Measurements from ENCODE around the gene HECTD1.
"Not testable (repeated sequence)": the region's sequence is repeated elsewhere in the genome, so short reads cannot be mapped to it uniquely, and the experiment has no call there.

Gene HECTD1

DNA sequence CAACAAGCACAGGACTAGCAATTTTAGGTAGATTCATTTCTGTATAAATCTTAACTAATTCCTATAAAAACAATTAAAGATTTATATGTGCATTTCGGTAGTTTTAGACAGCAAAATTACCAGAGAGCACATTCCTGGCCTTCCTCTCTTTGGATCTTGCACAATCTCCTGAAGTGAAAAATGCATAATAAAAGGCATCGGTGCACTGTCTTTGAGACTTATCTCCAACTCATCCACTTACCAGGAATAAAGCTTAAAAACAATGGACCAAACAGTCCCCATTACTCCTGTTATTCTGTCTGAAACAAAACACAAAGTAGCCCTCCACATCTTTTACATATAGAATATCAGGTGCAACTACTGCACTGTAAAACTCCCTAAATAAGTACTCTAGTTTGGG is 69.3 kb downstream of the HECTD1 start:
- DNase-seq = no peak

DNA sequence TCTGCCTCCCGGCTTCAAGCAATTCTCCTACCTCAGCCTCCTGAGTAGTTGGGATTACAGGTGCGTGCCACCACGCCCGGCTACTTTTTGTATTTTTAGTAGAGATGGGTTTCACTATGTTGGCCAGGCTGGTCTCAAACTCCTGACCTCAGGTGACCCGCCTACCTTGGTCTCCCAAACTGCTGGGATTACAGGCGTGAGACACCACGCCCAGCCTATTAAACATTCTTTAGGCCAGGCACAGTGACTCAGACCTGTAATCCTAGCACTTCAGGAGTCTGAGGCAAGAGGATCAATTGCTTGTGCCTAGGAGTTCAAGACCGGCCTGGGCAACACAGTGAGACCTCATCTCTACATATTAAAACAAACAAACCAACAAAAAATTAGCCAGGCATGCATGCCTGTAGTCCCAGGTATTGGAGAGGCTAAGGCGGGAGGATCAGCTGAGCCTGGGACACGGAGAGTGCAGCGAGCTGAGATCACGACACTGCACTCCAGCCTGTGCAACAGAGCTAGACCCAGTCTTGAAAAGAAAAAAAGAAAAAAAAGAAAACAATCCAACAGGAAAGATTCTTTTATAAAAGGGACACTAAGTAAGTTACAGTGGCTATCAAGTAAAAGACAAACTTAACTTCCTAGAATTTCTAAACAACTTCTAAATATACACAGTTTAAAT is 70.2 kb downstream of the HECTD1 start:
- DNase-seq = no peak

DNA sequence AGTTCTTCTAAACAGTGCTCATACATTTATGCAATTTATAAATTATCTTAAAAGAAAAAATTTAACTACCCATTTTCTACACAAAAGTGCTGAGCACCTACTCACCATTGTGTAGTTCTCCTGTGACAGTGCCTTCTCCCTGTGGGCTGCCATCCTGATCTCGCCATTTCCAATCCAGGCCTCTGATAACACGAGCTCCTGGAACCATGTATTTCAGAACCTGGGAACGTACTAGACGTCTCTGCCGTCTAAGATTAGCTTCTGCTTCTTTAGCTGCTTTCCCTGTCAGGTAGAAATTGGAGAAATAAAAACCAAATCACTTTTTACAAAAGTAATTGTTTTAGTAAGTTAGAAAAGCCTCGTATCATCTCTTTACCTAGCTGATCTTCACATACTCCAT is 74.5 kb downstream of the HECTD1 start:
- no peak for DNase-seq

DNA sequence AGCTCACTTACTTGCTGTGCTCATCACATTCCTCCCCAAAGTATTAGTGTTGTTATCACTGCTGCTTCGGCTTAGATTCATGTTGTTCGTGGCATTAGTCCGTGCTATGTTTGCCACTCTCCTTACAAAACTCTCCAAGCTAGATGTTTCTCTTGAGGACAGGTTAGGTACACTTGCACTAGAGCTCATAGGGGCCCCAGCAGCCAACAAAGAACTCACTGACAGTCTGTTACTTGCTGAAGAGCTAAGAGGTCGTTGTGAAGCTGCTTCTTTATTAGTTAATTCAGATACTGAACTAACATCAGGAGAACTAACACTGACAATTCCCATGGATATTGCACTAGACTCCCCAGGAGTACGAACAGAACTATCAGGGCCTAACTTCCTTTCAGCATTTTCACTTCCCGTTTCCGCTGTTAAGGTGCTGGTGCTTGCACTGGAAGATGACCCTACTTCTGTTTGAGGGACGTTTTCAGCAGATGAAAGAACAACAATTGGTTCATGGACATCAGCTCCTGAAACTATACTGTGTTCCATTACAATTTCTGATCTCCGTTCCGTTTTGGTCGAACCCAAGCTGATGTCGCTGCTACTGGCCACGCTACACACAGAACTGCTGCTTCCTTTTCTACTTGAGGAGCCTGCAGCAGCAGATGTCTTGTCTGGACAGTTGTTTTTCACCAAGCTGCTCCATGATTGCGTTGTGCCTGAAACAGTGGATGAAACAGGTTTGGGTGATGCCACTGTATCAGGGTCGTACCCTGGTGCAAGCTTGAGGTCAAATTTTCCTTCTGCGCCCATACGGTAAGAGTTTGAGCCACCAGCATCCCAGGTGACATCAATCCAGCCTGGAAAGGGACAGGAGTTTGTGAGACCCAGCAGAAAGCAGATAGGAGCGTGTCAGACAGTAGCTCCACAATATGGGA is 78.7 kb downstream of the HECTD1 start:
- DNase-seq = no peak

DNA sequence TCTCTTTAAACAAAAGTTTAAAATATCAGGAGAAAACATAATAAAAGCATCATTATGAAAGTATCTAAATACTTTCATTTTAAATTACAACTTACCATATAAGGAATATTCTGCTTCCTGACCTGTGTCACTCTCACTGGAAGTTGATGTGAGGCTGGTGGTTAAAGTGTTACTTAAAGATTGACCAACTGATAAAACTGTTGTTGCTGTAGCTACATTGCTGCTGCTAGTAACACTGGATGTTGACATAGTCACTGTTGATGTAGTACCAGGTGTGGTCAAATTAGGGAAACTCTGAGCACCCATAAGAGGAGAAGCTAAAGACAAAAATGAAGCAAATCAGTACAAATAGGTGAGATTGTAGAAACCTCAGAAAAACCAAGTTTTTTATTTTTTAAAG is 79.9 kb downstream of the HECTD1 start:
- DNase-seq = no peak

DNA sequence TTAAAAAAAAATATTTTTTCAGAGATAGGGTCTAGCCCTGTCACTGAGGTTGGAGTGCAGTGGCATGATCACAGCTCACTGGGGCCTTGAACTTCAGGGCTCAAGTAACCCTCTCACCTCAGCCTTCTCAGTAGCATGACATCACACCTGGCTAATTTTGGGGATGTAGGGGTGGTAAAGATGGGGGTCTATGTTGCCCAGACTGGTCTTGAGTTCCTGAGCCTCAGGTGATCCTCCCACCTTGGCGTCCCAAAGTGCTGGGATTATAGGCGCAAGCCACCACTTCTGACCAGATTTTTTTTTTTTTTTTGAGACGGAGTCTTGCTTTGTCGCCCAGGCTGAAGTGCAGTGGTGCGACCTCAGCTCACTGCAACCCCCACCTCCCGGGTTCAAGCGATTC is 80.9 kb downstream of the HECTD1 start:
- DNase-seq = no peak

DNA sequence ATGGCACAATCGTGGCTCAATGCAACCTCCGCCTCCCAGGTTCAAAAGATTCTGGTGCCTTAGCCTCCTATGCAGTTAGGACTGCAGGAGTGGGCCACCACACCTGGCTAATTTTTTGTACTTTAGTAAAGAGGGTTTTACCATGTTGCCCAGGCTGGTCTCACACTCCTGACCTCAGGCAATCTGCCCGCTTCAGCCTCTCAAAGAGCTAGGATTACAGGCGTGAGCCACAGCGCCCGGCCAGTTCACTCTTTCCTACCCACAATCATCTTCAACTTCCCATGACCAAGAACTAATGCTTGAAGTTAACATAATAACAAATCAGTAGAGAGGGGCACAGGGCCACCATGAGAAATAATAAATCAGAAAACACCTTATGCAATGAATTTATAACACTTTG is 82.4 kb downstream of the HECTD1 start:
- DNase-seq = no peak

DNA sequence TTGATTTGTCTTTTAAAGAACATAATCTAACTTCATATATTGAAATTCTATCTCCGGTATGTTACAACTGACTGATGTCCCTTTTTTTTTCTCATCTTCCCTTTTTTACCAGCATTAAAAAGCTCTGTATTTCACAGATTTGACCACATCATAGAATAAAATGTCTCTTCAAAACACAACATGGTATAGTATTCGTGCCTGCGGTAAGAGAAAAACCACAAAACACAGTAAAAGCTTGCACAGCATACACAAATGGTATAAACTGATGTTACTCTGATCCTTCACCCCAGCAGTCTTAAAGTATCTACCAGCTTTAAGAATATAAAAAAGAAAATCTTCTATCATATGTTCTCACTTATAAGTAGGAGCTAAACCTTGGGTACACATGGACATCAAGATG is 83.4 kb downstream of the HECTD1 start:
- DNase-seq = no peak

DNA sequence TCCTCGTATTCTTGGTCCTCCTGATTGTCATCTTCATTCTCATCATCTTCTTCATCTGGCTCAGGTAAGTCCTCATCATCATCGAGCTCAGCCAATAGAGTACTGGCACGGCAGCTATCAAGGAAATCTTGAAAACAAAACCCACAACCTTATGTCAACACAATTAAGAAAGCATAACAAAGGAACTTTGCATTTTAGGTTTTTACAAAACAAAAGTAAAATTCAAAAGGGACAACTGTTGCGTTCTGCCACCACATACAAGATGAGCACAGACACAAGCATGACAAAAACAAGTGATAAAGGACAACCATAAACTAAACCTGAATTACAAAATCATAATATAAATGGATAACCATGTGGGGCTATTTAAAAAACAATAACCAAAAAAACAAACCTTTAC is 84.7 kb downstream of the HECTD1 start:
- DNase-seq = no peak

DNA sequence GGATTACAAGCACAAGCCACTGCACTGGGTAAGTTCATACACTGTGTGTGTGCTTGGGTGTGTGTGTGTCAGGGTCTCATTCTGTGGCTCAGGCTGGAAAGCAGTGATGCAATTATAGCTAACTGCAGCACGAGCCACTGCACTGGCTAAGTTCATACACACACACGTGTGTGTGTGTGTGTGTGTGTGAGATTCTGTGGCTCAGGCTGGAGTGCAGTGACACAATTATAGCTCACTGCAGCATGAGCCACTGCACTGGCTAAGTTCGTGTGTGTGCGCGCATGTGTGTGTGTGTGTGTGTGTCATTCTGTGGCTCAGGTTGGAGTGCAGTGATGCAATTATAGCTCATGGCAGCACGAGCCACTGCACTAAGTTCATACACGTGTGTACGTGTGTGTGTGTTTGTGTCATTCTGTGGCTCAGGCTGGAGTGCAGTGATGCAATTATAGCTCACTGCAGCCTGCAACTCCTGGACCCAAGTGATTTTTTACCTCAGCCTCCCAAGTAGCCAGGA is 85.4 kb downstream of the HECTD1 start:
- DNase-seq = no peak

DNA sequence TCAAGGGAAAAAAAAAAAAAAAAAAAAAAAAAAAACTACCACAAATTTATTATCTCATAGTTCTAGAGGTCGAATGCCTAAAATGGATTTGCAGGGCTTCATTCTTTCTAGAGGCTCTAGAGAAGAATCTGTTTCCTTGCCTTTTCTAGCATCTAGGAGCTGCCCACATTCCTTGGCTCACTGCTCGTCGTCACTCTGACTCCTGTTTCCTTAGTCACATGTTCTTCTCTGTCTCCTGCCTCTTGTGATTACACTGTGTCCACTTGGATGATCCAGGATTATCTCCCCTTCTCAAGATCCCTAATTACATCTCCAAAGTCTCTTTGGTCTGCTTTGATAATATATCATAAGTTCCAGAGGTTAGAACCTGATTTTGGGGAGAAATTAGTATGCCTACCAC is 88.7 kb downstream of the HECTD1 start:
- no peak for DNase-seq

DNA sequence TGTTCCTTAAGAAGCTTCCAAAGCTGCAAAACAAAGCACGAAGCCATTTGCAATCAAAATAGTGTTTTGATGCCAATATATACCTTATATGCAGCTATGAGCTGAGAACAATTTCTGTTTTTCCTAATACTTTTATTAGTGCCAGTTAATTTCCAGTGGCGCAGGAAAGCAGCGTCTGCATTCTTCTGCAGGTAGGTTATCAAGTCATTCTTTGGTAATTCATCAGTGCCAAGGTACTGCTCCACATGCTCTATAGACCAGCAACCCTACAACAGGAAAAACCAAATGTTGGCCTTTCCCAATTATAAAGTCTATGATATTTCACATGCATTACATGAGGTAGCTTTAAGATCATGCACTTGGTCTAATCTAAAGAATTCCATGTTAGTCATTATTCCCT is 93.8 kb downstream of the HECTD1 start:
- no peak for DNase-seq

DNA sequence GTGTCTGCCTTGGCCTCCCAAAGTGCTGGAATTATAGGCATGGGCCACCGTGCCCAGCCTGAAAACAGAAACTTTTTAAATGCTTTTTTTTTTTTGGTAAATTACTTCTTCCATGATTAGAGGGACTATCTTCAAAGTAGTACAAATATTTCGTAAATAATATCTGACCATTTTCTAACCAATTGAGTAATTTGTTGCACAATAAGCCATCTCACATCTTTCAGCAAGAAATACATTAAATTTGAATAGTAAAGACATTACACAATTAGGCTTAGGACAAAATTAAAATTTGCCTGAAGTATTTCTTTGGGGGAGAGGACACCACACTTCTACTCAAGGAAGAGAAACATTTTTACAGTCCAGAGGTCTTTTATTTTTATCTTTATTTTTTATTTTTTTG is 96.7 kb downstream of the HECTD1 start:
- no peak for DNase-seq

DNA sequence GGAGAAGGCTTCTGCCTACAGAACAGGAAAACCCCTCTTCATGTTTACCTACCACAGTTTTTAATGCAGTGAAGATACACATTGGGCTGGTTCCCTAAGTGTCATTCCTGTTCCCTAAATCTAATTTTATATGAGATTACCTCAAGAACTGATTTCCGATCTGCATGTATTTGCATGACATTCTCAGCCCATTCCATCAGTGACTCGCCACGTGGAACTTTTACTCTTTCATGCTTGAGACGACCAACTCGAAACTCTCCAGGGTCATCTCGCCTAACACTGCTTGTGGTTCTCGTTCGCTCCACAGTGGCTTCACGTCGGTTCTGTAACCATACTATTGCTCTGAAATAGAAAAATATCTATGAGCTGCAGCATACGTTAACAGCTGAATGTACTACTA is 98.3 kb downstream of the HECTD1 start:
- DNase-seq = no peak

DNA sequence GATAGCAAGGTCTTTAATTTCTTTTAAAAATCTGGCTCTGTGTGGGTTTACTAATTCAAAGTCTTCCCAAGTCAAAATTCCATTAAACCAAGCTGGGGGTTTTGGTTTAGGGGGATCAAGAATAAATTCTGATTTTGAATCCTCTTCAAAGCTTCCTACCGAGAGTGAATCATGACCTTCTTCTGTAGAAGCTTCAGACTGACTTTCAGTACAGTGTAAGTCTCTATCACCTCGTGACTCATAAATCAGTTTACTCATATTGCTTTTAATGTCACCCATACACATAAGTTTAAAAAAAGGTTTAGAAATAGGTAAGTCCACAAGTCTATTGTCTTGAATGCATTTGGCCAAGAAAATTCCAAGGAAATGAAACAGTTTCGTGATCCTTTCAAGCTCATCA is 100.8 kb downstream of the HECTD1 start:
- no peak for DNase-seq

DNA sequence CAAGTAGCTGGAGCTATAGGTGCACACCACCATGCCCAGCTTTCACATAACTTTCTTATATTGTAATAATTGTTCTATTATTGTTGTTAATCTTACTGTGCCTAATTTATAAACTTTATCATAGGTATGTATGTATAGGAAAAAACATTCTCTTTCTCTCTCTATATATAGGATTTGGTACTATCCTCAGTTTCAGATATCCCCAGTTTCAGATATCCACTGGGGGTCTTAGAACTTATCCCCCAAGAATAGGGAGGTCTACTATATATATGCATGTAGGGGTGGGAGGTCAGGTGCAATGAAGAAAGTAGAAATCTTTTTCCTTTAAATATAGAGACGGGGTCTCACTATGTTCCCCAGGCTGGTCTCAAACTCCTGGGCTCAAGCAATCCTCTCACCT is 110.5 kb downstream of the HECTD1 start:
- DNase-seq = no peak

DNA sequence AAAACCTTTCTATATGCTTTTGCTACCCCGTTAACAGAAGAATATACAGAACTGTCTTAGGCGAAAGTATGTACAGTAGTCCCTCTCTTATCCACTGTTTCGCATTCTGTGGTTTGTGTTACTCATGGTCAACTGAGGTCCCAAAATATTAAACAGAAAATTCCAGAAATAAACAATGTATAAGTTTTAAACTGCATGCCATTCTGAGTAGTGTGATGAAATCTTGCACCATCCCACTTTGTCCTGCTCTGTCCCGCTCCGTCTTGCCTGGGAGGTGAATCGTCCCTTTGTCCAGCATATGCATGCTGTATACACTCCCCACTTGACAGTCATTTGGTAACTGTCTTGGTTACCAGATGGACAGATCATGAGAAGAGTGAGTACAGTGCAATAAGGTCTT is 111.3 kb downstream of the HECTD1 start:
- DNase-seq = no peak

DNA sequence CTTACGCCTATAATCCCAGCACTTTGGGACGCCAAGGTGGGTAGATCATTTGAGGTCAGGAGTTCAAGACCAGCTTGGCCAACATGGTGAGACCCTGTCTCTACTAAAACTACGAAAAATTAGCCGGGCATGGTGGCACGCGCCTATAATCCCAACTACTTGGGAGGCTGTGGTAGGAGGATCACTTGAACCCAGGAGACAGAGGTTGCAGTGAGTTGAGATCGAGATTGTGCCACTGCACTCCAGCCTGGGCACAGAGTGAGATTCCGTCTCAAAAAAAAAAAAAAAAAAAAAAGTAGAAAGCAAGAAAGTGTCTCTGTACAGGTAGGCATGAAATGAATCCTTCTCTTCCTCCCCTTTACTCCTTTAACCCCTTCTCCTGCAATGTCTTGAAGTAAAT is 111.8 kb downstream of the HECTD1 start:
- DNase-seq = not testable (repeated sequence)

DNA sequence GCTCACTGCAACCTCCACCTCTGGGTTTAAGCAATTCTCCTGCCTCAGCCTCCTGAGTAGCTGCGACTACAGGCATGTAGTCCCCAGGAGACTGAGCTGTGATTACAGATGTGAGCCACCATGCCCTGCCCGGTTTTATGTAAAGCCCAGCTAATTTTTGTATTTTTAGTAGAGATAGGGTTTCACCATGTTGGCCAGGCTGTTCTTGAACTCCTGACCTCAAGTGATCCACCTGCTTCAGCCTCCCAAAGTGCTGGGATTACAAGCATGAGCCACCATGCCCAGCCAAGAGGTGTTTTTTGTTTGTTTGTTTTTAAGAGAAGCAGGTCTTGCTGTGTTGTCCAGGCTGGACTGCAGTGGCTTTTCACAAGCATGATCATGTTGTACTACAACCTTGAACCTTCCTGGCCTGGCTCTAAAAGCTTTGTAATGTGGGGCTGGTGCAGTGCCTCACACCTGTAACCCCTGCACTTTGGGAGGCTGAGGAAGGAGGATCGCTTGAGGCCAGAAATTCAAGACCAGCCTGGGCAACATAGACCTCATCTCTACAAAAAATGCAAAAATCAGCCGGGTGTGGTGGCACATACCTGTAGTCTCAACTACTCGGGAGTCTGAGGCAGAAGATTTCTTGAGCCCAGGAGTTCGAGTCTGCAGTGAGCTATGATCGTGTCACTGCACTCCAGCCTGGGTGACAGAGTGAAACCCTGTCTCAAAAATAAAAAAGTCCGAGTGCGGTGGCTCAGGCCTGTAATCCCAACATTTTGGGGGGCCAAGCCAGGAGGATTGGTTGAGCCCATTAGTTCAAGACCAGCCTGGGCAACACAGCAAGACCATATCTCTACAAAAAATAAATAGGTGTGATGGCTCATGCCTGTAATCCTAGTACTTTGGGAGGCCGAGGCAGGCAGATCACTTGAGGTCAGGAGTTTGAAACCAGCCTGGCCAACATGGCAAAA is 113.4 kb downstream of the HECTD1 start:
- DNase-seq = not testable (repeated sequence)

DNA sequence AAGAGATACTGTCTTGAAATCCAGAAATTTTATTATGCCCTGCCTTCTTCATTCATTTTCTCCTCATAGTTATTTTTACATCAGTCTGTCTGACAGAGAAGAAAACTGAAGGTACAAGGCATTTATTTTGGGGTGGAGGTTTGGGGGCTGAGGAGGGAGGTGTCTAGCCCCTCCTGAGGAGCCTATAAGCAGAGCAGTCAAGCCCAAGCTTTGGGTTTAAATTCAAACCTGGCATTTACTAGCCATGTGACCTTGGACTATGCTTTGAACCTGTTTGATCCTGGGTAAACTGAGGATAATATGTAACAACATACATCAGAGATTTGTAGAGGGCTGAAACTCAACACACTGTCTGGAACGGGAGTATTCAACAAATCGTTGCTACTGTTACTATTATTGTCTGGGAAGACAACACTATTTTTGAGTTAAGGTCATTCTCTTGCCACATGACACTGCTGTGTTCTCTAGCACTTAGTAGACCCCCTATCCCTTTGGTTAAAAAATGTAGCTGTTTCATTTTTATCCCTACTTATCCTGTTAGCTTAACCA is 115.4 kb downstream of the HECTD1 start:
- DNase-seq = no peak

DNA sequence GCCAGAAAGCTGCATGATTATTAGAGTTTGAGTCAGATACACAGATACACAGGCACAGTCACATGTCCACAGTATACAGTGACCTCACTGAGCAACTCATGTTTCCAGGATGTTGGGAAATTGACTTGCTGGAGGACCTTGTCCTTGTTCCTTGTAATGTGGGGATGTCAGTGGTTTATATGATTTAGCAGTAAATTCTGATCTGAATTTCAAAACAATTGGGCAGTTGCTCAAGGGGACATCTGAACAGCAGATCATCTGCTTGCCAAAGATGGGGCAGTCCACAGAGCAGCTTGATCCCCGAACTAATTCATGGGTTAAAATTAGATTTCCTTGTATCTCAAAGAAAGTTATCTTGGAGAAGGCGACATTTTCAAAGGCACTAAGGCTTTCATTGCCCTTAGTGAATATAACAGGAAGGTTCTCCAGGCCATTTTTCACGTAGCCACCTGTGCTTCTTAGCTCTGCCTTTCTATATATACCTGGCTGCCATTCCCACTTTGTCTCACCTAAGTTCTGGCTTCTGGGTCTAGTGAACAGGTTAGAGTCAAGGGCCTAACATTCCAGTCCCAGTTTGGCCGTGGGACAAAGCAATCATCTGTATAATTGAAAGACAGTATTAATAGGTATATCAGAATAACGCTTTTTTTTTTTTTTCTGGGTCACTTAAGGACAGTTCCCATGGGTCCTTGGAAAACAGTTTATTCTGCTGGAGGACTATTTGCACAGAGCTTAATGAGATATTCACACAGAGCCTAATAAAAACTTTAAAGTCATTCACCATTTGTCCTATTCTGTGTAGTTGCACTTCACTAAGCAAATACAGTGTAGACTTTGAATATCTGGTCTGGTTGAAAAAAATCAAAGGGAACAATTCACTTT is 116.5 kb downstream of the HECTD1 start:
- no peak for DNase-seq

DNA sequence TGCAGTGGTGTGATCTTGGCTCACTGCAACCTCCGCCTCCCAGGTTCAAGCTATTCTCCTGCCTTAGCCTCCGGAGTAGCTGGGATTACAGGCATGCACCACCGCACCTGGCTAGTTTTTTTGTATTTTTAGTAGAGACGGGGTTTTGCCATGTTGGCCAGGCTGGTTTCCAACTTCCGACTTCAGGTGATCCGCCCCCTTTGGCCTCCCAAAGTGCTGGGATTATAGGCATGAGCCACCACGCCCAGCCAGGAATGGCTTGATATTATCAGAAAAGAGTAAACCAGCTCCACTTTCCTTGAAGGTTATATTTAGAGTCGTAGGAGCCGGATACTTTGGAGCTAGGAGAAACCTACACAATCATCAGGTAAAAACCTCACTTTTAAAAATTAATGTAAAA is 121.1 kb downstream of the HECTD1 start:
- DNase-seq = not testable (repeated sequence)

All from NCI-H187 (cell line).